Measurements from ENCODE around the gene SPCS3. TPM values are rescaled to one million over a fixed set of nuclear protein-coding genes. Genes with fewer than 3 reads are reported as not detected.
"Not testable (repeated sequence)": the region's sequence is repeated elsewhere in the genome, so short reads cannot be mapped to it uniquely, and the experiment has no call there.

The SPCS3 gene
- 53.5 TPM for polyA plus RNA-seq (ENCODE audit: insufficient read length)

- DNase-seq: peak; percentile 98
Measured at GRCh38 chr4:176319704-176320339, at the start of gene SPCS3. Gene SPCS3, plus strand, starts transcription at chr4:176319966. Its CDS starts 111 bp downstream, at chr4:176320077.

- DNase-seq: no peak
Measured at GRCh38 chr4:176270669-176271068, 49.1 kb upstream of the SPCS3 start.

GRCh38 chr4:176271749-176272148 is 48.0 kb upstream of the SPCS3 start:
- no peak for DNase-seq

GRCh38 chr4:176272799-176273198 is 47.0 kb upstream of the SPCS3 start:
- no peak for DNase-seq

- no peak for DNase-seq
Measured at GRCh38 chr4:176273736-176274135, 46.0 kb upstream of the SPCS3 start.

GRCh38 chr4:176274441-176274840 is 45.3 kb upstream of the SPCS3 start:
- no peak for DNase-seq

GRCh38 chr4:176276710-176277109 is 43.1 kb upstream of the SPCS3 start:
- no peak for DNase-seq

GRCh38 chr4:176277162-176277904 is 42.4 kb upstream of the SPCS3 start:
- DNase-seq: peak; percentile 30

- DNase-seq: not testable (repeated sequence)
Measured at GRCh38 chr4:176279560-176279959, 40.2 kb upstream of the SPCS3 start.

GRCh38 chr4:176286728-176287127 is 33.0 kb upstream of the SPCS3 start:
- DNase-seq: no peak

- DNase-seq: no peak
Measured at GRCh38 chr4:176287546-176287945, 32.2 kb upstream of the SPCS3 start.

- no peak for DNase-seq
Measured at GRCh38 chr4:176288020-176288419, 31.7 kb upstream of the SPCS3 start.

- DNase-seq: no peak
Measured at GRCh38 chr4:176289561-176289960, 30.2 kb upstream of the SPCS3 start.

GRCh38 chr4:176290520-176290919 is 29.2 kb upstream of the SPCS3 start:
- DNase-seq: no peak

- no peak for DNase-seq
Measured at GRCh38 chr4:176291748-176292147, 28.0 kb upstream of the SPCS3 start.

GRCh38 chr4:176292920-176293319 is 26.8 kb upstream of the SPCS3 start:
- DNase-seq: no peak

GRCh38 chr4:176293660-176294059 is 26.1 kb upstream of the SPCS3 start:
- DNase-seq: no peak

- DNase-seq: not testable (repeated sequence)
Measured at GRCh38 chr4:176295907-176296306, 23.9 kb upstream of the SPCS3 start.

GRCh38 chr4:176298664-176299063 is 21.1 kb upstream of the SPCS3 start:
- no peak for DNase-seq

GRCh38 chr4:176300036-176300435 is 19.7 kb upstream of the SPCS3 start:
- DNase-seq: no peak

GRCh38 chr4:176300565-176300964 is 19.2 kb upstream of the SPCS3 start:
- no peak for DNase-seq

- DNase-seq: no peak
Measured at GRCh38 chr4:176302283-176303275, 17.2 kb upstream of the SPCS3 start.

GRCh38 chr4:176303938-176304337 is 15.8 kb upstream of the SPCS3 start:
- DNase-seq: no peak
